HG02885 (cell line): ENCODE data around the gene WARS2.

Experiments
- ATAC-seq: cut with Tn5 transposase; IDR thresholded peaks from one replicate; pipeline ENCODE4 v1.9.1; 2021; ENCODE audit warnings: mild to moderate bottlenecking; ENCODE audit not compliant: unreplicated experiment, poor library complexity

WARS2 gene

GRCh38 chr1:119002028-119002686, 138.3 kb downstream of the WARS2 start:
- no peak for ATAC-seq

- no peak for ATAC-seq
Observed at GRCh38 chr1:119001181-119002027, 139.0 kb downstream of the WARS2 start.

GRCh38 chr1:119000371-119001180, 139.9 kb downstream of the WARS2 start:
- ATAC-seq, result no peak

- ATAC-seq, result no peak
Observed at GRCh38 chr1:118999348-119000071, 140.9 kb downstream of the WARS2 start.

- no peak for ATAC-seq
Observed at GRCh38 chr1:118998171-118998570, 142.3 kb downstream of the WARS2 start.

GRCh38 chr1:118997225-118997624, 143.2 kb downstream of the WARS2 start:
- no peak for ATAC-seq

- ATAC-seq, result no peak
Observed at GRCh38 chr1:118995312-118996016, 145.0 kb downstream of the WARS2 start.

GRCh38 chr1:118993700-118994026, 146.8 kb downstream of the WARS2 start:
- no peak for ATAC-seq

GRCh38 chr1:118992868-118993699, 147.4 kb downstream of the WARS2 start:
- ATAC-seq, result no peak

GRCh38 chr1:118992237-118992825, 148.1 kb downstream of the WARS2 start:
- no peak for ATAC-seq

- no peak for ATAC-seq
Observed at GRCh38 chr1:118991448-118991847, 149.0 kb downstream of the WARS2 start.

GRCh38 chr1:118990513-118991152, 149.8 kb downstream of the WARS2 start:
- ATAC-seq, result no peak

- no peak for ATAC-seq
Observed at GRCh38 chr1:118989878-118990378, 150.5 kb downstream of the WARS2 start.

- ATAC-seq, result no peak
Observed at GRCh38 chr1:118989006-118989815, 151.2 kb downstream of the WARS2 start.

GRCh38 chr1:118988186-118989005, 152.1 kb downstream of the WARS2 start, which contains the start of gene TBX15:
TBX15 (minus strand) TSS chr1:118988343; CDS start chr1:118987795, 548 bp downstream.
- ATAC-seq, result no peak
